ENCODE data around the gene RNH1.

RNH1 gene

GRCh38 chr11:497565-498296 lies 9.3 kb downstream of the RNH1 start:
- no peak for DNase-seq

GRCh38 chr11:496834-497564 lies 10.0 kb downstream of the RNH1 start:
- no peak for DNase-seq

- no peak for DNase-seq
Measured at GRCh38 chr11:495537-495931, 11.5 kb downstream of the RNH1 start.

- DNase-seq = no peak
Measured at GRCh38 chr11:494761-495536, 12.1 kb downstream of the RNH1 start.

GRCh38 chr11:492427-493226 lies 14.4 kb downstream of the RNH1 start:
- DNase-seq = no peak

- no peak for DNase-seq
Measured at GRCh38 chr11:491358-491757, 15.7 kb downstream of the RNH1 start.

- DNase-seq = no peak
Measured at GRCh38 chr11:490930-491260, 16.1 kb downstream of the RNH1 start.

- no peak for DNase-seq
Measured at GRCh38 chr11:490186-490929, 16.7 kb downstream of the RNH1 start.

GRCh38 chr11:489610-490185 lies 17.3 kb downstream of the RNH1 start:
- no peak for DNase-seq

GRCh38 chr11:488992-489391 lies 18.1 kb downstream of the RNH1 start:
- no peak for DNase-seq

GRCh38 chr11:488579-488978 lies 18.5 kb downstream of the RNH1 start:
- no peak for DNase-seq

GRCh38 chr11:488062-488461 lies 19.0 kb downstream of the RNH1 start:
- no peak for DNase-seq

GRCh38 chr11:487571-488021 lies 19.4 kb downstream of the RNH1 start:
- no peak for DNase-seq

- DNase-seq = no peak
Measured at GRCh38 chr11:486189-486588, 20.9 kb downstream of the RNH1 start.

- DNase-seq = no peak
Measured at GRCh38 chr11:484616-485015, 22.4 kb downstream of the RNH1 start.

GRCh38 chr11:479311-479710 lies 27.7 kb downstream of the RNH1 start:
- no peak for DNase-seq

GRCh38 chr11:477052-477715 lies 29.9 kb downstream of the RNH1 start:
- DNase-seq = no peak

- no peak for DNase-seq
Measured at GRCh38 chr11:476416-476815, 30.6 kb downstream of the RNH1 start.

- no peak for DNase-seq
Measured at GRCh38 chr11:475941-476340, 31.1 kb downstream of the RNH1 start.

- DNase-seq = no peak
Measured at GRCh38 chr11:474914-475506, 32.0 kb downstream of the RNH1 start.
